Peyer's patch (tissue), 4 donors: ENCODE results near the gene MRPL19.

Source experiments
- CTCF ChIP-seq, 6 experiments: fragments of 450-650 bp in 4 of 6; fragments of 200-600 bp in 2 of 6; sonication (generic) in 1 of 6; IDR thresholded peaks; one replicate each; pipeline ENCODE4 v1.5.1; 2017 to 2019; ENCODE audit warnings: antibody characterized with exemption in 6 of 6, mild to moderate bottlenecking in 3 of 6, moderate library complexity in 1 of 6
- POLR2A ChIP-seq, 2 donors: fragments of 450-650 bp; IDR thresholded peaks; one replicate each; pipeline ENCODE4 v1.5.1; 2017; ENCODE audit warnings: antibody characterized with exemption in 2 of 2, mild to moderate bottlenecking in 2 of 2, moderate library complexity in 2 of 2

GRCh38 chr2:75667884-75668283, 21.3 kb downstream of the MRPL19 start:
- no peak for TF ChIP-seq CTCF (IDR thresholded peaks at IDR 0.05)
- TF ChIP-seq POLR2A (IDR thresholded peaks at IDR 0.05): no peak
